NOMO-1 treated with DMSO at 0.1 percent for 48 hours (cell line): ENCODE measurements around the gene MYO1D.

Experiments used
- DNase-seq: peaks from one replicate; lab custom pipeline; 2025; ENCODE audit not compliant: unreplicated experiment; lab: John Stamatoyannopoulos, UW

MYO1D gene

GRCh38 chr17:32631341-32632096, 245.4 kb downstream of the MYO1D start:
- DNase-seq = no peak

- DNase-seq = no peak
Measured at GRCh38 chr17:32629563-32630190, 247.2 kb downstream of the MYO1D start.

GRCh38 chr17:32628271-32629044, 248.5 kb downstream of the MYO1D start:
- DNase-seq = no peak

GRCh38 chr17:32627239-32627996, 249.5 kb downstream of the MYO1D start:
- no peak for DNase-seq

- DNase-seq = no peak
Measured at GRCh38 chr17:32626379-32626791, 250.5 kb downstream of the MYO1D start.

GRCh38 chr17:32625971-32626370, 251.0 kb downstream of the MYO1D start:
- DNase-seq = no peak

GRCh38 chr17:32623196-32623595, 253.7 kb downstream of the MYO1D start:
- no peak for DNase-seq

- DNase-seq = no peak
Measured at GRCh38 chr17:32622540-32622939, 254.4 kb downstream of the MYO1D start.

GRCh38 chr17:32621612-32622312, 255.2 kb downstream of the MYO1D start:
- no peak for DNase-seq

GRCh38 chr17:32615326-32615725, 261.6 kb downstream of the MYO1D start:
- DNase-seq = no peak

- no peak for DNase-seq
Measured at GRCh38 chr17:32610943-32611342, 266.0 kb downstream of the MYO1D start.

GRCh38 chr17:32609884-32610650, 266.9 kb downstream of the MYO1D start:
- DNase-seq = no peak

- peak; percentile 88 for DNase-seq
Measured at GRCh38 chr17:32609085-32609484, 267.8 kb downstream of the MYO1D start.

GRCh38 chr17:32608267-32608666, 268.7 kb downstream of the MYO1D start:
- no peak for DNase-seq

- no peak for DNase-seq
Measured at GRCh38 chr17:32604966-32605365, 272.0 kb downstream of the MYO1D start.

- DNase-seq = no peak
Measured at GRCh38 chr17:32602396-32602795, 274.5 kb downstream of the MYO1D start.

GRCh38 chr17:32601866-32602265, 275.1 kb downstream of the MYO1D start:
- no peak for DNase-seq

- no peak for DNase-seq
Measured at GRCh38 chr17:32596628-32597027, 280.3 kb downstream of the MYO1D start.

- DNase-seq = no peak
Measured at GRCh38 chr17:32596206-32596605, 280.7 kb downstream of the MYO1D start.

GRCh38 chr17:32593003-32593402, 283.9 kb downstream of the MYO1D start:
- DNase-seq = no peak
